ENCODE results near the gene GIMD1. TPM values are rescaled to one million over a fixed set of nuclear protein-coding genes. Genes with fewer than 3 reads are reported as not detected.
"Not testable (repeated sequence)": the region's sequence is repeated elsewhere in the genome, so short reads cannot be mapped to it uniquely, and the experiment has no call there.

The GIMD1 gene
- not detected for total RNA-seq

- Mint-ChIP-seq H3K9me3 (ENCODE audit: low read depth) (no peaks in the 10 kb centered on the region), H3K4me3 (no peak within 1 kb of the TSS), H3K27me3 (peaks cover 25% of the 10 kb centered on the region), H3K4me1 (peaks cover 4% of the 10 kb centered on the region), H3K36me3 (no peaks in the 10 kb centered on the region), H3K27ac (no peak within 1 kb of the TSS)
- no peak for DNase-seq
- ATAC-seq, result no peak
- CTCF ChIA-PET, result interaction anchor here (2.5 kb wide), 1 partner anchor 530 kb away, joined by 6 read pairs; no protein-coding TSS in a partner anchor
Observed at GRCh38 chr4:106368678-106369077, at the start of gene GIMD1. Gene GIMD1, minus strand, starts transcription at chr4:106368778. Its CDS starts 1,343 bp downstream, at chr4:106367435.

- Mint-ChIP-seq H3K4me3 (no peak overlapping the region), H3K27me3 (peaks cover 3% of the 10 kb centered on the region), H3K36me3 (no peaks in the 10 kb centered on the region), H3K9me3 (ENCODE audit: low read depth) (no peaks in the 10 kb centered on the region), H3K4me1 (no peaks in the 10 kb centered on the region), H3K27ac (no peak overlapping the region)
- CTCF ChIA-PET, result no interaction called here
- DNase-seq (no peak), ATAC-seq (no peak)
Observed at GRCh38 chr4:106414366-106414765, 45.8 kb upstream of the GIMD1 start.

- H3K36me3 Mint-ChIP-seq, result no peaks in the 10 kb centered on the region
- no peak overlapping the region for H3K4me3 Mint-ChIP-seq
- H3K9me3 Mint-ChIP-seq (ENCODE audit: low read depth), result no peaks in the 10 kb centered on the region
- H3K27me3 Mint-ChIP-seq, result no peaks in the 10 kb centered on the region
- CTCF ChIA-PET, result no interaction called here
- ATAC-seq (no peak), DNase-seq (no peak)
- H3K27ac Mint-ChIP-seq, result no peak overlapping the region
- H3K4me1 Mint-ChIP-seq, result no peaks in the 10 kb centered on the region
Observed at GRCh38 chr4:106409901-106410889, 41.6 kb upstream of the GIMD1 start.

GRCh38 chr4:106408004-106408403 lies 39.4 kb upstream of the GIMD1 start:
- H3K9me3 Mint-ChIP-seq (ENCODE audit: low read depth); ATAC-seq; H3K4me1 Mint-ChIP-seq; CTCF ChIA-PET; H3K27me3 Mint-ChIP-seq; H3K36me3 Mint-ChIP-seq; DNase-seq; H3K27ac Mint-ChIP-seq; H3K4me3 Mint-ChIP-seq: not testable (repeated sequence)

- no peaks in the 10 kb centered on the region for H3K27me3 Mint-ChIP-seq
Observed at GRCh38 chr4:106401157-106401556, 32.6 kb upstream of the GIMD1 start.

GRCh38 chr4:106398898-106399297 lies 30.3 kb upstream of the GIMD1 start:
- H3K4me3 Mint-ChIP-seq; H3K9me3 Mint-ChIP-seq (ENCODE audit: low read depth); ATAC-seq; DNase-seq; H3K36me3 Mint-ChIP-seq; CTCF ChIA-PET; H3K4me1 Mint-ChIP-seq; H3K27ac Mint-ChIP-seq; H3K27me3 Mint-ChIP-seq: not testable (repeated sequence)

More at GRCh38 chr4:106401157-106401556, 32.6 kb upstream of the GIMD1 start:
- Mint-ChIP-seq H3K27ac (no peak overlapping the region), H3K4me1 (no peaks in the 10 kb centered on the region), H3K9me3 (ENCODE audit: low read depth) (peaks cover 6% of the 10 kb centered on the region), H3K4me3 (no peak overlapping the region), H3K36me3 (no peaks in the 10 kb centered on the region)
- no peak for DNase-seq
- no peak for ATAC-seq
- CTCF ChIA-PET, result no interaction called here

- ATAC-seq, result no peak
- CTCF ChIA-PET, result no interaction called here
- no peak for DNase-seq
- no peaks in the 10 kb centered on the region for H3K4me1 Mint-ChIP-seq
- peaks cover 6% of the 10 kb centered on the region for H3K9me3 Mint-ChIP-seq (ENCODE audit: low read depth)
- no peaks in the 10 kb centered on the region for H3K36me3 Mint-ChIP-seq
- H3K4me3 Mint-ChIP-seq, result no peak overlapping the region
- H3K27me3 Mint-ChIP-seq, result no peaks in the 10 kb centered on the region
- H3K27ac Mint-ChIP-seq, result no peak overlapping the region
Observed at GRCh38 chr4:106395582-106395981, 27.0 kb upstream of the GIMD1 start.

- no peaks in the 10 kb centered on the region for H3K36me3 Mint-ChIP-seq
- CTCF ChIA-PET, result no interaction called here
- no peaks in the 10 kb centered on the region for H3K9me3 Mint-ChIP-seq (ENCODE audit: low read depth)
- H3K27ac Mint-ChIP-seq, result no peak overlapping the region
- ATAC-seq (no peak), DNase-seq (no peak)
- no peaks in the 10 kb centered on the region for H3K27me3 Mint-ChIP-seq
- no peaks in the 10 kb centered on the region for H3K4me1 Mint-ChIP-seq
- no peak overlapping the region for H3K4me3 Mint-ChIP-seq
Observed at GRCh38 chr4:106385853-106386393, 17.3 kb upstream of the GIMD1 start.

- Mint-ChIP-seq H3K9me3 (ENCODE audit: low read depth) (no peaks in the 10 kb centered on the region), H3K36me3 (no peaks in the 10 kb centered on the region), H3K27ac (no peak overlapping the region), H3K4me3 (no peak overlapping the region), H3K27me3 (no peaks in the 10 kb centered on the region), H3K4me1 (no peaks in the 10 kb centered on the region)
- CTCF ChIA-PET, result no interaction called here
- DNase-seq, result no peak
- no peak for ATAC-seq
Observed at GRCh38 chr4:106384878-106385277, 16.3 kb upstream of the GIMD1 start.

- Mint-ChIP-seq H3K4me3 (no peak overlapping the region), H3K27me3 (no peaks in the 10 kb centered on the region), H3K27ac (no peak overlapping the region), H3K36me3 (no peaks in the 10 kb centered on the region), H3K4me1 (no peaks in the 10 kb centered on the region), H3K9me3 (ENCODE audit: low read depth) (no peaks in the 10 kb centered on the region)
- CTCF ChIA-PET, result no interaction called here
- DNase-seq (no peak), ATAC-seq (no peak)
Observed at GRCh38 chr4:106380179-106380578, 11.6 kb upstream of the GIMD1 start.

GRCh38 chr4:106373026-106373425 lies 4.4 kb upstream of the GIMD1 start:
- CTCF ChIA-PET, result no interaction called here
- no peak for DNase-seq
- no peaks in the 10 kb centered on the region for H3K9me3 Mint-ChIP-seq (ENCODE audit: low read depth)
- no peak overlapping the region for H3K27ac Mint-ChIP-seq
- H3K27me3 Mint-ChIP-seq, result peaks cover 28% of the 10 kb centered on the region
- H3K36me3 Mint-ChIP-seq, result no peaks in the 10 kb centered on the region
- peaks cover 4% of the 10 kb centered on the region for H3K4me1 Mint-ChIP-seq
- no peak for ATAC-seq
- H3K4me3 Mint-ChIP-seq, result no peak overlapping the region

GRCh38 chr4:106371161-106371560 lies 2.6 kb upstream of the GIMD1 start:
- CTCF ChIA-PET, result interaction anchor here (1.3 to 2.5 kb wide), 2 partner anchors 104 to 527 kb away, joined by 3 to 6 read pairs; no protein-coding TSS in a partner anchor
- Mint-ChIP-seq H3K27me3 (peaks cover 28% of the 10 kb centered on the region), H3K36me3 (no peaks in the 10 kb centered on the region), H3K4me3 (no peak overlapping the region), H3K27ac (no peak overlapping the region), H3K9me3 (ENCODE audit: low read depth) (no peaks in the 10 kb centered on the region), H3K4me1 (peaks cover 4% of the 10 kb centered on the region)
- no peak for DNase-seq
- no peak for ATAC-seq

GRCh38 chr4:106370214-106370613 lies 1.6 kb upstream of the GIMD1 start:
- Mint-ChIP-seq H3K36me3 (no peaks in the 10 kb centered on the region), H3K27me3 (peaks cover 28% of the 10 kb centered on the region), H3K27ac (no peak overlapping the region), H3K9me3 (ENCODE audit: low read depth) (no peaks in the 10 kb centered on the region), H3K4me1 (peaks cover 4% of the 10 kb centered on the region), H3K4me3 (no peak overlapping the region)
- no peak for DNase-seq
- ATAC-seq, result no peak
- CTCF ChIA-PET, result interaction anchor here (1.0 to 2.5 kb wide), 4 partner anchors 42 to 528 kb away, joined by 3 to 6 read pairs (median 4); no protein-coding TSS in a partner anchor
